GM19240 (cell line): ENCODE measurements around the gene NAP1L4.

Source experiments
- DNase-seq: peaks from one replicate; pipeline ENCODE4 v3.0.0; 2011; ENCODE audit warnings: low spot score; ENCODE audit not compliant: insufficient read length

NAP1L4 gene

GRCh38 chr11:2926611-2927051, 65.5 kb downstream of the NAP1L4 start:
- DNase-seq: no peak

- no peak for DNase-seq
Measured at GRCh38 chr11:2924821-2925675, 67.1 kb downstream of the NAP1L4 start.

- DNase-seq: no peak
Measured at GRCh38 chr11:2924381-2924780, 67.7 kb downstream of the NAP1L4 start.

GRCh38 chr11:2923446-2924375, 68.4 kb downstream of the NAP1L4 start:
- DNase-seq: no peak

- no peak for DNase-seq
Measured at GRCh38 chr11:2922655-2923054, 69.5 kb downstream of the NAP1L4 start.

GRCh38 chr11:2921742-2922493, 70.2 kb downstream of the NAP1L4 start:
- DNase-seq: no peak

GRCh38 chr11:2921261-2921660, 70.9 kb downstream of the NAP1L4 start:
- DNase-seq: no peak

- no peak for DNase-seq
Measured at GRCh38 chr11:2920343-2920742, 71.8 kb downstream of the NAP1L4 start.

- DNase-seq: no peak
Measured at GRCh38 chr11:2919837-2920236, 72.3 kb downstream of the NAP1L4 start.

- no peak for DNase-seq
Measured at GRCh38 chr11:2919188-2919587, 72.9 kb downstream of the NAP1L4 start.

GRCh38 chr11:2917842-2918490, 74.2 kb downstream of the NAP1L4 start:
- no peak for DNase-seq

GRCh38 chr11:2916892-2917645, 75.1 kb downstream of the NAP1L4 start:
- DNase-seq: no peak

GRCh38 chr11:2916114-2916891, 75.8 kb downstream of the NAP1L4 start:
- DNase-seq: no peak

- DNase-seq: no peak
Measured at GRCh38 chr11:2915473-2915872, 76.7 kb downstream of the NAP1L4 start.

- DNase-seq: no peak
Measured at GRCh38 chr11:2914455-2915195, 77.5 kb downstream of the NAP1L4 start.

GRCh38 chr11:2913776-2914175, 78.4 kb downstream of the NAP1L4 start:
- DNase-seq: no peak

- DNase-seq: no peak
Measured at GRCh38 chr11:2913019-2913431, 79.1 kb downstream of the NAP1L4 start.

- no peak for DNase-seq
Measured at GRCh38 chr11:2912498-2912897, 79.6 kb downstream of the NAP1L4 start.
